Kidney (tissue), 14 donors: ENCODE results near the gene RHOV. TPM values are rescaled to one million over a fixed set of nuclear protein-coding genes. Genes with fewer than 3 reads are reported as not detected.
A peak's percentile ranks its signal among the peaks of the same experiment; 100 is the strongest.
"Not testable (repeated sequence)": the region's sequence is repeated elsewhere in the genome, so short reads cannot be mapped to it uniquely, and the experiment has no call there.

Experiments
- DNase-seq, 5 donors: peaks; one replicate each; pipeline ENCODE4 v3.0.0-alpha.2; 2013 to 2020
- FAIRE-seq: peaks from 2 replicates; lab custom pipeline; 2012; peaks lifted over from hg19 to GRCh38; lab: Jason Lieb, UNC
- H3K27ac ChIP-seq, 2 donors: one replicate each; pipeline ENCODE4 v1.7.0; 2013; ENCODE audit warnings: low read depth in 2 of 2, low read length in 2 of 2, inconsistent platforms in 1 of 2
- H3K27me3 ChIP-seq: one replicate; pipeline ENCODE4 v1.7.1; 2013; ENCODE audit warnings: low read length, inconsistent platforms; ENCODE audit not compliant: control insufficient read depth, insufficient read depth
- H3K36me3 ChIP-seq, 3 donors: one replicate each; pipeline versions ENCODE4 v1.7.0 to v1.7.1; 2013; ENCODE audit warnings: low read length in 3 of 3, control low read depth in 1 of 3, inconsistent platforms in 1 of 3; ENCODE audit not compliant: insufficient read depth in 3 of 3, control insufficient read depth in 2 of 3
- H3K4me1 ChIP-seq, 3 donors: one replicate each; pipeline versions ENCODE4 v1.7.0 to v1.7.1; 2013; ENCODE audit warnings: low read length in 3 of 3, inconsistent platforms in 1 of 3, low read depth in 1 of 3; ENCODE audit not compliant: control insufficient read depth in 2 of 3, insufficient read depth in 2 of 3
- H3K4me3 ChIP-seq, 3 donors: one replicate each; pipeline versions ENCODE4 v1.7.0 to v1.8.1; 2013; ENCODE audit warnings: low read length in 3 of 3, control low read depth in 1 of 3, inconsistent platforms in 1 of 3
- H3K9ac ChIP-seq, 3 donors: one replicate each; pipeline versions ENCODE4 v1.7.0 to v1.7.1; 2013; ENCODE audit warnings: low read length in 3 of 3, control low read depth in 1 of 3, inconsistent platforms in 1 of 3
- H3K9me3 ChIP-seq, 3 donors: one replicate each; pipeline versions ENCODE4 v1.7.0 to v1.7.1; 2013; ENCODE audit warnings: low read length in 3 of 3, control low read depth in 1 of 3, inconsistent platforms in 1 of 3; ENCODE audit not compliant: control insufficient read depth in 2 of 3, insufficient read depth in 1 of 3
- intact Hi-C: fragments of 100-400 bp; cut with DNase I; formaldehyde crosslinking; loops from one replicate; pipeline ENCODE4 v1.11.1; 2022
- polyA plus RNA-seq: library from polyadenylated mRNA; stranded (reverse); fragments of 350-450 nt; fragmentation: Illumina TruSeq; extraction: RNeasy Lipid Tissue Mini Kit (QIAGEN cat#74804); gene quantifications from one replicate; pipeline ENCODE4 v1.2.3, GENCODE V29; 2014; ENCODE audit warnings: low read depth, low replicate concordance; ENCODE audit not compliant: insufficient read depth
- total RNA-seq: library from RNA; stranded (reverse); fragmentation: NEBNext Ultra II Directional; extraction: Animal tissue kit (Norgen Biotek cat#: 25700); gene quantifications from one replicate; pipeline ENCODE4 v1.2.1, GENCODE V29; 2021
- TF ChIP-seq, protein P1 (sequence below): IDR thresholded peaks from 3 replicates; pipeline ENCODE4 v1.5.1; 2012; ENCODE audit warnings: mild to moderate bottlenecking, moderate library complexity, borderline replicate concordance; ENCODE audit not compliant: insufficient read depth; ENCODE audit errors: extremely low read depth
- donor health status: control.
- donor health status: control.
- donor health status: control.
- donor health status: control.
- donor health status: control.
- donor health status: DM: yes; HTN: yes; CAD: no.
- donor health status: Normal renal cell carcinoma (clear cell type).

RHOV gene
- total and polyA plus RNA-seq, 2 donors from 2014 or later = 3.0 to 4.6 TPM

DNA sequence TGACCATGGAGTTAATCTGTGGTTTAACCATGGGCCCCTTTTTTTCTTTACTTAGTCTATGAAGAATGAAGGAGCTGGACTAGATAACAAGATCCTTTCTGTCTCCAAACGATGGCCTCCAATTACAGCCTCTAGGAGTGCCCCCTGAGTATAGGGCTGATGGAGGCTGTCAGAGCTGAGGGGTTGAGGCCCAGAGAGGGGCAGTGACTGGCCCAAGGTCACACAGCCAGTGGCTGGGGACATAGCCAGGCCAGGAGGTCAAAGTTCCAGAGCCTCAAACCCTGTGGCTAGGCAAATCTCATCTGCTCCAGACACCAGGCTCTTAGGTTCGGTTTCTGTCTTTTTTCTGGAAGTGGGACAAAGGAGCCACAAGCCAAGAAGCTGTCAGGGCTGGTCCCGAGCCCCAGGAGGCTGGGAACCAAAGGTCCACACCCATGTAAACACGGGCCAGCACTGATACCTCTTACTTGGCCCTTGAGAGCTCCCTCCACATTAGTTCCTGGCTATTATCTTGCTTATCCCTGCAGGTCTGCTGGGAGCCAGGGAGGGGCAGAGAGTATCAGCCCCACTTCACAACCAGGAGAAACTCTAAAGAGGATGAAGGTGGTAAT is 10.3 kb downstream of the RHOV start:
- H3K36me3 ChIP-seq = no peaks in the 10 kb centered on the region
- no peaks in the 10 kb centered on the region for H3K27me3 ChIP-seq
- H3K9ac ChIP-seq = no peak overlapping the region
- H3K4me3 ChIP-seq = no peak overlapping the region
- no peaks in the 10 kb centered on the region for H3K9me3 ChIP-seq
- intact Hi-C loops = no loop called here
- H3K27ac ChIP-seq = no peak overlapping the region
- peaks cover 0 to 6% (median 0%) of the 10 kb centered on the region in 3 donors for H3K4me1 ChIP-seq
- TF ChIP-seq, protein P1, sequence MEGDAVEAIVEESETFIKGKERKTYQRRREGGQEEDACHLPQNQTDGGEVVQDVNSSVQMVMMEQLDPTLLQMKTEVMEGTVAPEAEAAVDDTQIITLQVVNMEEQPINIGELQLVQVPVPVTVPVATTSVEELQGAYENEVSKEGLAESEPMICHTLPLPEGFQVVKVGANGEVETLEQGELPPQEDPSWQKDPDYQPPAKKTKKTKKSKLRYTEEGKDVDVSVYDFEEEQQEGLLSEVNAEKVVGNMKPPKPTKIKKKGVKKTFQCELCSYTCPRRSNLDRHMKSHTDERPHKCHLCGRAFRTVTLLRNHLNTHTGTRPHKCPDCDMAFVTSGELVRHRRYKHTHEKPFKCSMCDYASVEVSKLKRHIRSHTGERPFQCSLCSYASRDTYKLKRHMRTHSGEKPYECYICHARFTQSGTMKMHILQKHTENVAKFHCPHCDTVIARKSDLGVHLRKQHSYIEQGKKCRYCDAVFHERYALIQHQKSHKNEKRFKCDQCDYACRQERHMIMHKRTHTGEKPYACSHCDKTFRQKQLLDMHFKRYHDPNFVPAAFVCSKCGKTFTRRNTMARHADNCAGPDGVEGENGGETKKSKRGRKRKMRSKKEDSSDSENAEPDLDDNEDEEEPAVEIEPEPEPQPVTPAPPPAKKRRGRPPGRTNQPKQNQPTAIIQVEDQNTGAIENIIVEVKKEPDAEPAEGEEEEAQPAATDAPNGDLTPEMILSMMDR = no peak
- DNase-seq (peak in 1 of 5 donors; percentile 42), FAIRE-seq (no peak)

DNA sequence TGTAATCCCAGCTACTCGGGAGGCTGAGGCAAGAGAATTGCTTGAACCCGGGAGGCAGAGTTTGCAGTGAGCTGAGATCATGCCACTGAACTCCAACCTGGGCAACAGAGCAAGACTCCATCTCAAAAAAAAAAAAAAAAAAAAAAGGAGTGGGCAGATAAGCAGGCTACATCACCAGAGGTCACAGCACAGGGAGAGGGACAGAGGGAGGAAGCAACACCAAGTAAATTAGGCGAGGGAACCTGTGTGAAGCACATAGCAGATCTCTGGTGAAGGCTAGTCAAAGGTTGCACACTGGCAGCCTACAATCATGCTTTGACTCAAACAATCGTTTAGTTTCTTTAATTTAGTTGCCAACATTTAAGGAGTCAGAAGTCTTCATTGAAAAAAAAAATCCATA is 12.9 kb downstream of the RHOV start:
- H3K36me3 ChIP-seq, H3K4me1 ChIP-seq, H3K4me3 ChIP-seq, DNase-seq, FAIRE-seq, H3K27ac ChIP-seq, H3K9me3 ChIP-seq, H3K27me3 ChIP-seq, intact Hi-C loops, H3K9ac ChIP-seq: not testable (repeated sequence)

- Histone ChIP-seq H3K27ac (no peak overlapping the region), H3K4me3 (no peak overlapping the region), H3K27me3 (no peaks in the 10 kb centered on the region), H3K9me3 (no peaks in the 10 kb centered on the region), H3K4me1 (peaks cover 0 to 3% (median 0%) of the 10 kb centered on the region in 3 donors), H3K36me3 (peaks cover 0 to 23% (median 10%) of the 10 kb centered on the region in 3 donors), H3K9ac (peak overlapping the region in 1 of 3 donors; percentile 15)
- DNase-seq (peak; percentile 85 to 91 (median 90)), FAIRE-seq (no peak)
- TF ChIP-seq, protein P1 = peak; percentile 62
- intact Hi-C loops = no loop called here
Observed at GRCh38 chr15:40859206-40859851, 14.7 kb downstream of the RHOV start.

- intact Hi-C loops = no loop called here
- H3K9ac ChIP-seq = no peak overlapping the region
- no peak for FAIRE-seq
Observed at GRCh38 chr15:40858706-40859105, 15.3 kb downstream of the RHOV start.

More at GRCh38 chr15:40858706-40859105, 15.3 kb downstream of the RHOV start:
- Histone ChIP-seq H3K9me3 (no peaks in the 10 kb centered on the region), H3K36me3 (peaks cover 0 to 24% (median 12%) of the 10 kb centered on the region in 3 donors), H3K27me3 (no peaks in the 10 kb centered on the region), H3K27ac (no peak overlapping the region), H3K4me1 (peaks cover 0 to 3% (median 0%) of the 10 kb centered on the region in 3 donors), H3K4me3 (no peak overlapping the region)
- DNase-seq = peak in 1 of 5 donors; percentile 45
- TF ChIP-seq, protein P1 = no peak
